HG03469 (cell line): ENCODE data around the gene WNT3.

ENCODE experiments used
- ATAC-seq: cut with Tn5 transposase; IDR thresholded peaks from one replicate; pipeline ENCODE4 v1.9.1; 2021; ENCODE audit warnings: mild to moderate bottlenecking, moderate library complexity, moderate number of reproducible peaks; ENCODE audit not compliant: unreplicated experiment

Gene WNT3

DNA sequence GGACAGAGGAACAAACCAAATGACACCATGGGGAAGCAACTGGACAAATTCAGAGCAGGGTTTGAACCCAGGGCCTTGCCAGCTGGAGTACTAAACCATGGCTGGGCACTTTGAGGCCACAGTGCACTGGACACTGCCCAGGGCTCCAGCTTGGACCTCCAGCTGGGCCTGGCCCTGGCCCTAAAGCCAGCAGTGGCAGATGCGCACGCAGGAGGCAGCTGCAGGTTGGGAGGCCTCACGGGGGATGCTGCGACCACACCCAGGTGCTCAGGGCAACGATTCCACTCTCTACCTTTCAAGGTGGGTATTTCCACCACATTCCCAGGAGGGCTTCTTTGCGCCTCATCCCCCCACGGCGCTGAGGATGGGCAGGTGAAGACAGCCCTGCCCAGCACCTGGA is 28.9 kb downstream of the WNT3 start:
- ATAC-seq = no peak

DNA sequence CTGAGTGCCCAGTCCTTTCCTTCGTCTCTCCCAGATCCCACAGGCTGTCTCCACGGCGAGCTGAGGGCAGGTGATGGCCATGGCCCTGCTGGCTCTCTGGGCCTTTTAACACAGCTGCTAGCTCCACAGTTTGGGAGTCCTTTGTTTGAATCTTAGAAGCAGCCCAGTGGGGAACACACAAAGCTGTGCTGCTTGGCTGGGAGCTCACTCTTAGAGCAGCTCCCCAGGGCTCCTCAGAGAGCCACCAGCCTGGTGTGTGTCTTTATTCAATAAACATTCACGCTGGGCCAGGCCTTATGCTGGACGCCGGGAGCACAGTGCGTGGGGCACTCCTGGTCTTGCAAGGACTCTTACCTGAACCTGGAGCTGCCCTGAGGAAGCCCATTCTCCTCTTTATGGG is 29.7 kb downstream of the WNT3 start:
- no peak for ATAC-seq

DNA sequence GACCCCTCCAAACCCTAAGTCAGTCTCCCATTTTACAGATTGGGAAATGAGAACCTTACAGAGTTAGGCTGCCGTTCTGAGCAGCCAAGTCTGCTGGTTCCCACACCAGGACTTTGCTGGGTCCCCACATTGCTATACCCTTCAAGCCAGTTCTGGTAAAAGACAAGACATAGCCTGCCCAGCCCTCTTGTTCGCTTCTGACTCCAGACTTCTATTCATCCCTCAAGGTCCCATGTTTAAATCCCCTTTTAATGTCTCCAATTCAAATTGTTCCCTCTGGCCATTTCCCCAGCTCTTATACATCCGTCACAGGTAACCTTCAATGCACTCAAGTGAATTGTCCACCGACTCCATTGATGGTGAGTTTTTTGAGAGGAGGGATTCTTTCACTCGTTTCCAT is 30.2 kb downstream of the WNT3 start:
- ATAC-seq = no peak

DNA sequence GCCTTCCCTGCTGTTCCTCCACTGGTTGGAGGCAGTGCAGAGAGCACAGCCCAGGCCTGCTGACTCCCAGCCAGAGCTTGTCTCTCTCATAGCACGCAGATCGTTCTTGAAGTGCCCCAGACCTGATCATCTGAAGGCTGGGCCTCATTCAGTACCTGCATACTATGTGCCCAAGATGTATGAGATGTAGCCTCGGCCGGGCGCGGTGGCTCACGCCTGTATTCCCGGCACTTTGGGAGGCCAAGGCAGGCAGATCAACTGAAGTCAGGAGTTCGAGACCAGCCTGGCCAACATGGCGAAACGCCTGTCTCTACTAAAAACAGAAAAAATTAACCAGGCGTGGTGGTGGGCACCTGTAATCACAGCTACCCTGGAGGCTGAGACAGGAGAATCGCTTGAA is 31.0 kb downstream of the WNT3 start:
- ATAC-seq = no peak

GRCh38 chr17:46785696-46786095 is 32.8 kb downstream of the WNT3 start:
- no peak for ATAC-seq

GRCh38 chr17:46783031-46783593 is 35.4 kb downstream of the WNT3 start:
- ATAC-seq = no peak

GRCh38 chr17:46782250-46782953 is 36.1 kb downstream of the WNT3 start:
- no peak for ATAC-seq

GRCh38 chr17:46780003-46780373 is 38.5 kb downstream of the WNT3 start:
- no peak for ATAC-seq

DNA sequence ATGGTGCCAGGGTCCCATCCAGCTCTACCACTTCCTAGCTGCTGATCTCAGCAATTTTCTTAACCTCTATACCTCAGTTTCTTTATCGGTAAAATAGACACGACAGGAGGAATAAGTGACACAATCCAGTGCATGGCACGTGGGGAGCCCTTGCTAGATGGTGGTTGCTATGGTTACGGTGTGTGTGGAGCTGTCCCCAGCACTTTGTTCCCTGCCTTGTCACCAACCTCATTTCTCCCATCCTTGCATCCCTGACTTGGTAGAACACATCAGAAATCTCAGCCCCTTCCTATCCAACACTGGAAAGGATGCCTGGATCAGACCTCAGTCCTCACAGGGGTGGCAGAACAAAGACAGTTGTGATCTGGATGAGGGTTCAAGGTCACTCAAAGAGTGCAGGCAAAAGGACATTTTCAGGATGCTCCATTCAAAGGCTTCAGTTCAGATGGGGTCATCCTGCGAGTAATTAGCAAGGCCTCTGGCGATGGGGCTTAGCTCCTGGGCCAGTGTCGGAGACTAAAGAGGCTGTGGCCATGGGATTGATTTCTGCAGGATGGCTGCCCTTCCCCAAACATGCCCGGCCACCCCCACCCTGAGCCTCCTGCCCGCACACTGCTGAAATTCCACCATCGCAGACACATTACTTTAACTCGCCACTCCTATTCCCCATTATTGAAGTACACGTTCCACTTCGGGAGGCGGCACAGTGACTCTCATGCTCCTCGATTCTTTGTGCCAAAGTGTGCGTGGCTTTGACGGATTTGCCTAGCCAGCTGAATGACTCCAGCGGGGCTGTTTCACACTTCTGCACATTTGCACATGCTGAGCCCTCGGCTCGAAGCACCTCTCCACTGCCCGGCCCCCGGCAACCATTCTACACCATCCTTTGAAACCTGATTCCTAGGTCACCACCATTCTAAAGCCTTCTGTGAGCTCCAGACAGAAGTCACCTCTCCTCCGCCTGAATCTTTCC is 40.3 kb downstream of the WNT3 start:
- no peak for ATAC-seq

DNA sequence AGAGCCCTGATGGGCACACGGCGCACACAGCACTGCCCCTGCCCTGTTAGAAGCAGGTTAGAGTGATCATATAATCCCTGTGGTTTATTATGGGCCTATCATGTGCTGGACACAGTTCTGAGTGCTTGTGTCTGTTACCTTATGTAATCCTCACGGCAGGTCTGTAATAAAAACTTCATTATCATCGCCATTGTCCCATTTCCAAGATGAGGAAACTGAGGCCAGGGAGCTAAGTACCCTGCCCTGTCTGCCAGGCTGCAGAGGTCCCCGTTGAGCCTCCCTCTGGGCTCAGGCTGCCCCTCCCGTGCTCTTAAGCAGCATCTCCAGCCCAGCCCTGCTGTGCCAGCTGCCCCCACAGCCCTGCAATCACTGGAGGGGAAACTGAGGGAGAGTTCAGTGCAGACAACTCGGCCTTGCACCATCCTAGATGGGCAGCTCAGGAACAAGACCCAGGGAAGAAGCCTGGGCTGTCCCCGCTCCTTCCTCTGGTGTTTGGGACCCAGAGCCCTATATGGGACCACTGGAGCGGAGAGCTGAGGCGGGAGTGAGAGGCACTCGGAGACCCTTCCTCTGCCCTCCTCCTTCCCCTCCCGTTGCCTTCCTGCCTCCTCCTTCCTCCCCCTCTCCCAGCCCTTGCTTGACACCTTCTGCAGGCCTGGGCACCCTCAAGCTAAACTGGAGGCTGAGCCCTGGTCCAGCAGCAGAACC is 42.0 kb downstream of the WNT3 start:
- no peak for ATAC-seq

DNA sequence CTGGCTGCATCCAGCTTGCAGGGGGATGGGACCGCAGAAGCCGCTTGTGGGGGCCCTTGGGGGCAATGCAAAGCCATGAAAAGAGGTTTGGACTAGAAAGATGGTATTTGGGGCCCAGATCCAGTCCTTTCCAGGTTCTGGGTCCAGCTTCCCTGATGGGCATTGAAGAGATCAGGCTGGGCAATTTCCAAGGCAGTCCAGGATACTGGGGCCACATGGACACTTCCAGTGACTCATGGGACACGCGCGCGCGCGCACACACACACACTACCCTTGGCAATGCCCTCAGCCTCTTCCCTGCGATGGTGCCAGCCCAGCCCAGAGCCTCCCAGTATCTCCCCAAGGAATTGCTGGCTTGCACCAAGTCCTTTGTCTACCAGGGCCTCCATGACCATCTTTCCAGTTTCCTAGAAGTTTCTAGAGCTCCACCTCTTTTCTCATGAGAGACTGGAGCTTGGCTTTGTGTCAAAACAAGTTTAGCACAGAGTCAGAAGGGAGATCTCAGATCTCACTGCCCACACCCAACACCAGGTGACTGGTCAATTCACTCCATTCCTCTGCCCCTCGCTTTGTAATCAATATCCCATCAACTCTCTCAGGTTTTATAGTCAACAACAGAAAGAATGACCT is 44.3 kb downstream of the WNT3 start:
- no peak for ATAC-seq

DNA sequence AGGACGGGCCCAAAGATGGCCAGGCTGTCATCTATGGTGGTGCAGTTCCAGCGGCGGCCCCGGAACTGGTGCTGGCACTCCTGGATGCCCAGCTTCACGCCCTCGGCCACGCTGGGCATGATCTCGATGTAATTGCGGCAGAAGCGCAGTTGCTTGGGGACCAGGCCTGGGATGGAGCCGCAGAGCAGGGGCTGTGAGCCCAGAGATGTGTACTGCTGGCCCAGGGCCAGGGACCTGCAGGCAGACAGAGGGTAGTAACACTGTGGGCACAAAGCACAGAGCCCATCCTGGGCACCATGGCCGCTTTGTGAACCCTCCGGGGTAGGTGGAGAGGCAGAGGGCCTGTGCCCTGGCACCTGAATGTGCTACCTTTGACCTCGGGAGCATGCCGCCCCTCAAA is 44.8 kb downstream of the WNT3 start:
- no peak for ATAC-seq

GRCh38 chr17:46773221-46773605 is 45.3 kb downstream of the WNT3 start:
- no peak for ATAC-seq

GRCh38 chr17:46772475-46773220 is 45.8 kb downstream of the WNT3 start:
- ATAC-seq = no peak

GRCh38 chr17:46771561-46772474 is 46.7 kb downstream of the WNT3 start:
- ATAC-seq = no peak

GRCh38 chr17:46770818-46771560 is 47.5 kb downstream of the WNT3 start:
- ATAC-seq = no peak

GRCh38 chr17:46770439-46770817 is 48.1 kb downstream of the WNT3 start:
- no peak for ATAC-seq
